Gastroesophageal sphincter (tissue), 4 donors: ENCODE results near the gene TIMM8A. TPM values are rescaled to one million over a fixed set of nuclear protein-coding genes. Genes with fewer than 3 reads are reported as not detected.

Source experiments
- ATAC-seq: fragments of 150-250 bp; one replicate; pipeline ENCODE4 v1.9.1; 2016; ENCODE audit warnings: mild to moderate bottlenecking, moderate library complexity
- H3K27ac ChIP-seq, 4 donors: fragments of 200-600 bp; sonication (generic) in 3 of 4; 1 replicate in 3 of 4; 2 replicates in 1 of 4; pipeline ENCODE4 v1.5.1; 2016 to 2019
- H3K27me3 ChIP-seq: fragments of 200-600 bp; sonication (generic); one replicate; pipeline ENCODE4 v1.5.1; 2019
- H3K36me3 ChIP-seq, 2 donors: fragments of 200-600 bp; sonication (generic); one replicate each; pipeline ENCODE4 v1.5.1; 2019; ENCODE audit warnings: control low read depth in 1 of 2
- H3K4me1 ChIP-seq, 3 donors: fragments of 200-600 bp; sonication (generic); 1 replicate in 2 of 3; 2 replicates in 1 of 3; pipeline ENCODE4 v1.5.1; 2016 to 2019; ENCODE audit warnings: control low read depth in 2 of 3
- H3K4me3 ChIP-seq, 2 donors: fragments of 200-600 bp; sonication (generic); one replicate each; pipeline ENCODE4 v1.5.1; 2019; ENCODE audit warnings: mild to moderate bottlenecking in 1 of 2, moderate library complexity in 1 of 2
- H3K9me3 ChIP-seq, 3 donors: fragments of 200-600 bp; sonication (generic); one replicate each; pipeline ENCODE4 v1.5.1; 2017 to 2019; ENCODE audit warnings: control low read depth in 2 of 3
- EP300 ChIP-seq: sonication (generic); formaldehyde crosslinking; IDR thresholded peaks from one replicate; pipeline ENCODE4 v1.6.1; 2017; ENCODE audit warnings: antibody characterized with exemption, mild to moderate bottlenecking
- POLR2A ChIP-seq, 2 donors: fragments of 450-650 bp; IDR thresholded peaks; one replicate each; pipeline ENCODE4 v1.6.1; 2017; ENCODE audit warnings: antibody characterized with exemption in 2 of 2, mild to moderate bottlenecking in 2 of 2, moderate library complexity in 1 of 2
- POLR2AphosphoS5 ChIP-seq: sonication (generic); formaldehyde crosslinking; IDR thresholded peaks from one replicate; pipeline ENCODE4 v1.6.1; 2017; ENCODE audit warnings: antibody characterized with exemption
- WGBS, 2 donors: methylation state at CpG; one replicate each; pipeline ENCODE4 v1.1.5; 2018; ENCODE audit warnings: low coverage in 1 of 2; 5-methylcytosine and 5-hydroxymethylcytosine counted together
- total RNA-seq, 4 donors: library from RNA; depleted of rRNA; stranded (reverse); fragments of >200 nt; gene quantifications; one replicate each; pipeline ENCODE4 v1.1.0, GENCODE V29; 2016
- TF ChIP-seq, protein P1 (sequence below), 4 experiments: fragments of 200-600 bp in 2 of 4; fragments of 450-650 bp in 2 of 4; sonication (generic) in 1 of 4; IDR thresholded peaks; one replicate each; pipeline ENCODE4 v1.5.1; 2017 to 2019; ENCODE audit warnings: antibody characterized with exemption in 4 of 4, mild to moderate bottlenecking in 2 of 4, moderate library complexity in 2 of 4

Gene TIMM8A
- total RNA-seq, 4 donors from 2014 or later = 1.5 to 7.1 (median 5.3) TPM

- 34 to 69% methylated on average over 3 to 6 of the region's 6 CpGs for WGBS, 2 donors
- ATAC-seq = no peak
- TF ChIP-seq POLR2A (IDR thresholded peaks at IDR 0.05) = no peak
Measured at GRCh38 chrX:101386542-101386885, 38.0 kb upstream of the TIMM8A start.

DNA sequence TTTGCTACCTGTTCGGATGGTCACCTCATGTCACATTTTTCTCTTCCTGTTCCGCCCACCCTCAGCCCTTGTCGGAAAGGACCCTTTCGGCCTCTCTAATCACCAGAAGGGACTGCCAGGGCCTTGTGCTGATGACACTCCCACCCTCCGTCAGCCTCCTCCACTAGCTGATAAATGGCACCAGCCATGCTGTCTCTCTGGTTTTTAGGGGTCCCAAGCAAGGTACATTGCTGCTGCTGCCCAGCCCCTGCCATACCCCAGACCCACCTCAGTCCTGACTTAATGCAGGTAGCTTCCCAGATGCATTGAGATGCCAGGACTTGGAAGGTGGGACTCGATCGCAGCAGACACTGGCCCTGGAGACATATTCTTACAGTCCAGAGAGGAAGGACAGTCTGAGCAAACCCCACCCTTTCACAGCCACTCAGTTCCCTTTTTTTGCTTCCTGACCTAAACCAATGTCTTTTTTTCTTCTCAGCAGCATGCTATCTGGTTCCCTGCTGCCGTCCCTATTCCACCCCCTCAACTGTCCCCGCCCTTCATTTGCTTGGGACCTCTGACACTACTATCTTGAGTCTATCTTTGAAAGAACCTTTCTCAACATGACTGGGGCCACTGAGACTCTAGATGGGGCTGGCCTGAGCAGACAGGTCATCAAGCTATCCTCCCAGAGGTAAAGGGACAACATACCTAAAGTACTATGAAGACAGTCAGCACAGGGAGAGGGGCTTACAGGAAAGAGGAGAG, 37.4 kb upstream of the TIMM8A start, which contains the start of gene BTK:
BTK (minus strand) TSS at position 397 of the 747 bp plus-strand sequence. CDS start 10,907 bp downstream, outside the sequence.
- no peak for ATAC-seq
- WGBS, 2 donors = 69 to 80% methylated on average over 1 to 7 of the region's 9 CpGs
- no peaks in the 10 kb centered on the region for H3K27me3 ChIP-seq
- no peaks in the 10 kb centered on the region for H3K4me1 ChIP-seq
- no peak within 1 kb of the TSS for H3K27ac ChIP-seq
- H3K36me3 ChIP-seq = no peaks in the 10 kb centered on the region
- TF ChIP-seq POLR2A (IDR thresholded peaks at IDR 0.05) = no peak
- TF ChIP-seq, protein P1, sequence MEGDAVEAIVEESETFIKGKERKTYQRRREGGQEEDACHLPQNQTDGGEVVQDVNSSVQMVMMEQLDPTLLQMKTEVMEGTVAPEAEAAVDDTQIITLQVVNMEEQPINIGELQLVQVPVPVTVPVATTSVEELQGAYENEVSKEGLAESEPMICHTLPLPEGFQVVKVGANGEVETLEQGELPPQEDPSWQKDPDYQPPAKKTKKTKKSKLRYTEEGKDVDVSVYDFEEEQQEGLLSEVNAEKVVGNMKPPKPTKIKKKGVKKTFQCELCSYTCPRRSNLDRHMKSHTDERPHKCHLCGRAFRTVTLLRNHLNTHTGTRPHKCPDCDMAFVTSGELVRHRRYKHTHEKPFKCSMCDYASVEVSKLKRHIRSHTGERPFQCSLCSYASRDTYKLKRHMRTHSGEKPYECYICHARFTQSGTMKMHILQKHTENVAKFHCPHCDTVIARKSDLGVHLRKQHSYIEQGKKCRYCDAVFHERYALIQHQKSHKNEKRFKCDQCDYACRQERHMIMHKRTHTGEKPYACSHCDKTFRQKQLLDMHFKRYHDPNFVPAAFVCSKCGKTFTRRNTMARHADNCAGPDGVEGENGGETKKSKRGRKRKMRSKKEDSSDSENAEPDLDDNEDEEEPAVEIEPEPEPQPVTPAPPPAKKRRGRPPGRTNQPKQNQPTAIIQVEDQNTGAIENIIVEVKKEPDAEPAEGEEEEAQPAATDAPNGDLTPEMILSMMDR (IDR thresholded peaks at IDR 0.05) = no peak
- TF ChIP-seq EP300 = no peak
- TF ChIP-seq POLR2AphosphoS5 = no peak
- H3K4me3 ChIP-seq = peak within 1 kb of the TSS in 1 of 2 donors; percentile 6
- H3K9me3 ChIP-seq = no peaks in the 10 kb centered on the region

More at GRCh38 chrX:101386542-101386885, 38.0 kb upstream of the TIMM8A start:
- Histone ChIP-seq H3K9me3 (no peaks in the 10 kb centered on the region), H3K4me3 (no peak overlapping the region), H3K27me3 (no peaks in the 10 kb centered on the region), H3K36me3 (no peaks in the 10 kb centered on the region), H3K4me1 (no peaks in the 10 kb centered on the region), H3K27ac (no peak overlapping the region)

DNA sequence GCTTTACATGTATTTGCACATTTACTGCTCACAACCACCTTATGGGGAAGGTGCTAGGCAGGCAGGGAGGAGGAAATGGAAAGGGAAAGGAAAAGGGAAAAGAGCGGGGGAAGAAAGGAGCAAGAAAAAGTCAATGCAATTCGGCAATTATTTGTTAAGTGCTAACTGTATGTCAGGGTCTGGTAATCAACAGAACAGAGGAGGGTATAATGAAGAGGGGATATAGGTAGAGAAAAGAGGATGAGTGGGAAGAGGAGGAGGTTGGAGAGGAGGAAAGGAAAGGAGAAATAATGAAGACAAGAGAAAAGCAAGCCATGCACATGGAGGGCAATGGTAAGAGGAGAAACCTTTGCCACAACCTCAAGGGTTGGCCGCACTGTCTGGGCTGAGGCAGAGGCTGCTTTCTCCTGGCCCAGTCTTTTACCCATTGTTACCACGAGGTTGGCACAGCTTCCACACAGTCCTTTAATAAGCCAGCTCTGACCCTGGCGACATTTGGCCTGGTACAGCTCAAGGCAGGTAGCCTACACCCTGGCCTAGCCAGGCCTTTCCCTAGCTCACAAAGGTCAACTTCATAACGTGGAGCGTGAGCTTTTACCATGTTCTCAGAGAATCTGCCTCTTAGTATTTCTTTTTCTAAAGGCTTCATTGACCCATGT, 36.6 kb upstream of the TIMM8A start:
- WGBS, 2 donors = 83 to 88% methylated on average over 3 to 7 of the region's 7 CpGs
- Histone ChIP-seq H3K36me3 (no peaks in the 10 kb centered on the region), H3K27ac (no peak overlapping the region), H3K27me3 (no peaks in the 10 kb centered on the region), H3K9me3 (no peaks in the 10 kb centered on the region), H3K4me3 (peak overlapping the region in 1 of 2 donors; percentile 6), H3K4me1 (no peaks in the 10 kb centered on the region)
- no peak for TF ChIP-seq EP300
- TF ChIP-seq, protein P1 (IDR thresholded peaks at IDR 0.05) = no peak
- no peak for TF ChIP-seq POLR2AphosphoS5
- no peak for TF ChIP-seq POLR2A (IDR thresholded peaks at IDR 0.05)
- no peak for ATAC-seq

GRCh38 chrX:101383679-101384205, 35.2 kb upstream of the TIMM8A start:
- Histone ChIP-seq H3K36me3 (no peaks in the 10 kb centered on the region), H3K9me3 (no peaks in the 10 kb centered on the region), H3K4me3 (no peak overlapping the region), H3K27ac (no peak overlapping the region), H3K4me1 (no peaks in the 10 kb centered on the region), H3K27me3 (no peaks in the 10 kb centered on the region)
- 40 to 64% methylated on average over 1 to 4 of the region's 4 CpGs for WGBS, 2 donors
- TF ChIP-seq EP300 (no peak), POLR2A (IDR thresholded peaks at IDR 0.05) (no peak), POLR2AphosphoS5 (no peak)
- TF ChIP-seq, protein P1 (IDR thresholded peaks at IDR 0.05) = no peak
- ATAC-seq = no peak

- no peaks in the 10 kb centered on the region for H3K9me3 ChIP-seq
- TF ChIP-seq POLR2A (IDR thresholded peaks at IDR 0.05) (no peak), EP300 (no peak)
- no peak overlapping the region for H3K4me3 ChIP-seq
- H3K4me1 ChIP-seq = no peaks in the 10 kb centered on the region
- WGBS, 2 donors = 57% methylated on average over 1 of the region's 1 CpG; no CpG with 5 or more reads in 1 of the 2 donors
- no peaks in the 10 kb centered on the region for H3K27me3 ChIP-seq
- ATAC-seq = no peak
- H3K36me3 ChIP-seq = no peaks in the 10 kb centered on the region
- H3K27ac ChIP-seq = no peak overlapping the region
Measured at GRCh38 chrX:101377547-101377946, 29.0 kb upstream of the TIMM8A start.
